Stomach (tissue), 9 donors: ENCODE data around the gene SIK3. TPM values are rescaled to one million over a fixed set of nuclear protein-coding genes. Genes with fewer than 3 reads are reported as not detected.

Experiments used
- DNase-seq, 2 donors: peaks; one replicate each; pipeline versions ENCODE4 v3.0.0 to v3.0.0-alpha.2; 2013 to 2019
- H3K27ac ChIP-seq, 5 donors: fragments of 200-600 bp in 4 of 5; sonication (generic) in 4 of 5; one replicate each; pipeline ENCODE4 v1.5.1; 2013 to 2019; ENCODE audit warnings: mild to moderate bottlenecking in 1 of 5, moderate library complexity in 1 of 5
- H3K27me3 ChIP-seq, 3 donors: fragments of 200-600 bp; sonication (generic); one replicate each; pipeline ENCODE4 v1.5.1; 2017 to 2019; ENCODE audit warnings: mixed run types in 1 of 3
- H3K36me3 ChIP-seq, 4 donors: fragments of 200-600 bp; sonication (generic); 1 replicate in 3 of 4; 2 replicates in 1 of 4; pipeline ENCODE4 v1.5.1; 2016 to 2019
- H3K4me1 ChIP-seq, 4 donors: fragments of 200-600 bp; sonication (generic); one replicate each; pipeline ENCODE4 v1.5.1; 2016 to 2019
- H3K4me3 ChIP-seq, 4 donors: fragments of 200-600 bp; sonication (generic) in 3 of 4; one replicate each; pipeline ENCODE4 v1.5.1; 2016 to 2019; ENCODE audit warnings: mild to moderate bottlenecking in 1 of 4
- H3K9me3 ChIP-seq, 4 donors: fragments of 200-600 bp; sonication (generic); one replicate each; pipeline ENCODE4 v1.5.1; 2016 to 2019
- CTCF ChIP-seq, 7 experiments: fragments of 450-650 bp in 4 of 7; fragments of 200-600 bp in 3 of 7; sonication (generic) in 3 of 7; IDR thresholded peaks; one replicate each; pipeline ENCODE4 v1.5.1; 2016 to 2019; ENCODE audit warnings: antibody characterized with exemption in 7 of 7, control low read depth in 2 of 7, mild to moderate bottlenecking in 1 of 7
- EP300 ChIP-seq: sonication (generic); formaldehyde crosslinking; IDR thresholded peaks from one replicate; pipeline ENCODE4 v1.6.1; 2017; ENCODE audit warnings: antibody characterized with exemption
- POLR2A ChIP-seq, 4 donors: fragments of 450-650 bp; IDR thresholded peaks; one replicate each; pipeline ENCODE4 v1.6.1; 2016; ENCODE audit warnings: antibody characterized with exemption in 4 of 4, control low read depth in 2 of 4, mild to moderate bottlenecking in 1 of 4, moderate library complexity in 1 of 4
- POLR2AphosphoS5 ChIP-seq, 3 donors: sonication (generic); formaldehyde crosslinking; IDR thresholded peaks; one replicate each; pipeline ENCODE4 v1.6.1; 2016; ENCODE audit warnings: antibody characterized with exemption in 3 of 3
- WGBS, 5 donors: extraction: QIAGEN DNeasy Blood & Tissue Kit in 3 of 5; methylation state at CpG; one replicate each; pipeline versions ENCODE4 v1.1.5 to v1.1.7; 2013 to 2018; 5-methylcytosine and 5-hydroxymethylcytosine counted together
- intact Hi-C: fragments of 100-400 bp; cut with DNase I; formaldehyde crosslinking; loops from one replicate; pipeline ENCODE4 v1.15.1; 2023; ENCODE audit warnings: low total_unique reads
- polyA plus RNA-seq, 3 donors: library from polyadenylated mRNA; stranded (reverse); fragments of 200-250 nt; gene quantifications; one replicate each; pipeline ENCODE4 v1.2.3, GENCODE V29; 2013
- total RNA-seq, 5 donors: library from RNA; depleted of rRNA; stranded (reverse); fragments of >200 nt; gene quantifications; one replicate each; pipeline versions ENCODE4 v1.1.0 to v1.2.3, GENCODE V29; 2014 to 2016
- donor health status: healthy with polysubstance abuse.
- donor health status: Bipolar disorder and iron deficiency.
- donor health status: healthy.

Gene SIK3
- total and polyA plus RNA-seq, 8 donors = 6.5 to 97.8 (median 23.7) TPM

GRCh38 chr11:116973270-116973669 is 125.0 kb downstream of the SIK3 start:
- Histone ChIP-seq H3K4me1 (peaks cover 0 to 28% (median 13%) of the 10 kb centered on the region in 4 donors), H3K27me3 (no peaks in the 10 kb centered on the region), H3K27ac (peak overlapping the region in 1 of 5 donors; percentile 18), H3K9me3 (no peaks in the 10 kb centered on the region), H3K4me3 (no peak overlapping the region), H3K36me3 (no peaks in the 10 kb centered on the region)
- DNase-seq = no peak
- TF ChIP-seq CTCF (IDR thresholded peaks at IDR 0.05) = no peak
- TF ChIP-seq POLR2AphosphoS5 (IDR thresholded peaks at IDR 0.05) = no peak
- TF ChIP-seq POLR2A (IDR thresholded peaks at IDR 0.05) = no peak
- no peak for TF ChIP-seq EP300
- intact Hi-C loops = no loop called here

GRCh38 chr11:116972691-116973090 is 125.5 kb downstream of the SIK3 start:
- 66 to 75% (median 68%) methylated on average over 4 of the region's 4 CpGs for WGBS, 5 donors
- DNase-seq = peak in 1 of 2 donors; percentile 34
- no peaks in the 10 kb centered on the region for H3K9me3 ChIP-seq

GRCh38 chr11:116970485-116971292 is 127.5 kb downstream of the SIK3 start:
- TF ChIP-seq CTCF (IDR thresholded peaks at IDR 0.05) = no peak
- TF ChIP-seq POLR2A (IDR thresholded peaks at IDR 0.05) = no peak
- TF ChIP-seq POLR2AphosphoS5 (IDR thresholded peaks at IDR 0.05) = no peak
- no peak for TF ChIP-seq EP300
- H3K36me3 ChIP-seq = no peaks in the 10 kb centered on the region
- intact Hi-C loops = no loop called here
- no peaks in the 10 kb centered on the region for H3K9me3 ChIP-seq
- no peak overlapping the region for H3K4me3 ChIP-seq
- H3K27me3 ChIP-seq = no peaks in the 10 kb centered on the region
- DNase-seq = no peak
- 75 to 88% (median 81%) methylated on average over 6 of the region's 6 CpGs for WGBS, 5 donors
- H3K27ac ChIP-seq = no peak overlapping the region
- H3K4me1 ChIP-seq = peaks cover 0 to 21% (median 13%) of the 10 kb centered on the region in 4 donors

More at GRCh38 chr11:116972691-116973090, 125.5 kb downstream of the SIK3 start:
- H3K4me1 ChIP-seq = peaks cover 0 to 28% (median 13%) of the 10 kb centered on the region in 4 donors
- H3K4me3 ChIP-seq = no peak overlapping the region
- TF ChIP-seq POLR2A (IDR thresholded peaks at IDR 0.05) (no peak), EP300 (no peak), CTCF (IDR thresholded peaks at IDR 0.05) (no peak), POLR2AphosphoS5 (IDR thresholded peaks at IDR 0.05) (no peak)
- H3K27me3 ChIP-seq = no peaks in the 10 kb centered on the region
- peak overlapping the region in 1 of 5 donors; percentile 18 for H3K27ac ChIP-seq
- H3K36me3 ChIP-seq = no peaks in the 10 kb centered on the region
- intact Hi-C loops = no loop called here

- Histone ChIP-seq H3K27me3 (no peaks in the 10 kb centered on the region), H3K4me1 (peaks cover 0 to 21% (median 13%) of the 10 kb centered on the region in 4 donors), H3K36me3 (no peaks in the 10 kb centered on the region), H3K4me3 (no peak overlapping the region), H3K9me3 (no peaks in the 10 kb centered on the region), H3K27ac (no peak overlapping the region)
- 81 to 91% (median 85%) methylated on average over 2 of the region's 2 CpGs for WGBS, 5 donors
- TF ChIP-seq CTCF (IDR thresholded peaks at IDR 0.05) (no peak), POLR2A (IDR thresholded peaks at IDR 0.05) (no peak), EP300 (no peak), POLR2AphosphoS5 (IDR thresholded peaks at IDR 0.05) (no peak)
- no peak for DNase-seq
- intact Hi-C loops = no loop called here
Observed at GRCh38 chr11:116969694-116970093, 128.5 kb downstream of the SIK3 start.
